BE2C (cell line): Measurements from ENCODE around the gene PROK2.

Source experiments
- DNase-seq: peaks from one replicate; pipeline ENCODE4 v3.0.0-alpha.2; 2020
- H3K27me3 ChIP-seq: fragments of 250-450 bp; sonication (Bioruptor Pico); 2 replicates; pipeline ENCODE4 v1.5.1; 2020; ENCODE audit warnings: mild to moderate bottlenecking
- H3K36me3 ChIP-seq: fragments of 250-450 bp; sonication (Bioruptor Pico); 2 replicates; pipeline ENCODE4 v1.5.1; 2020; ENCODE audit warnings: mild to moderate bottlenecking
- H3K4me1 ChIP-seq: fragments of 250-450 bp; sonication (Bioruptor Pico); 2 replicates; pipeline ENCODE4 v1.5.1; 2020
- H3K4me3 ChIP-seq: 2 replicates; pipeline ENCODE4 v1.5.1; 2011; ENCODE audit warnings: low read depth, low read length
- H3K9me3 ChIP-seq: fragments of 250-450 bp; sonication (Bioruptor Pico); 2 replicates; pipeline ENCODE4 v1.5.1; 2020
- TF ChIP-seq, protein P1 (sequence below): IDR thresholded peaks from 2 replicates; pipeline ENCODE4 v1.5.1; 2012; ENCODE audit warnings: mild to moderate bottlenecking, low read depth, low read length

The PROK2 gene

DNA sequence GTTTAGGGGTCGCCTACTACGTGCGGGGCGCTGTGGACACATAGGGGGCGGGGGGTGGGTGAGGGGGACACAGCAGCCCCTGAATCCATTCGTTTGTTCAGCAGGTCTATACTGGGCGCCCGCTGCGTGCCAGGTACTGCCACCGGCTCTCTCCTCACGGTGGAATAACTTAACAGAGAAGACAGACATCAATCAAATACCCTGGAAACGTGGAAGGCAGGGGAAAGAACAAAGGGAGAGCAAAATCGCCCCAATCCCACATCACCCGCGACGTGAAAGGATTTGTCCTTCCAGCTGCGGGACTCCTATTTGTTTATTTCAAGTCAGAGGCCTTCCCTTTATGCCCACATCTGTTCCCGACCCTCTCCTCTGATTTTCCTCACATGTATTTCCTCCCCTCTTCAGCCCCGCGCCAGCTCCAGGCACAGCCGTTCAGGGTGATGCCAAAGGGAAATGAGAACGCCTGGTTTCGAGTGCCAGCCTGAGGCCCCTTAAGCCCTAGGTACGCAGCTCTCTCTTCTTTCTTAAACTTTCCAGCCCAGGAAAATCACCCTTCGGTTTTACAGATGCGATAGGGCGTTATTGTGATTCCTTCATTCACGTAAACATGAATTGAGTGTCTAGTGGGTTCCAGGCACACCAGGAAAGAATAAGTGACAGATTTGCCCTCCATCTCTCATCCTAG lies 726 bp upstream of the PROK2 start:
- Histone ChIP-seq H3K9me3 (no peaks in the 10 kb centered on the region), H3K4me3 (no peak overlapping the region), H3K36me3 (no peaks in the 10 kb centered on the region), H3K27me3 (peaks cover 40% of the 10 kb centered on the region), H3K4me1 (0 out of 2 replicates have a peak, but pooled peaks cover 4% of the 10 kb centered on the region)
- TF ChIP-seq, protein P1, sequence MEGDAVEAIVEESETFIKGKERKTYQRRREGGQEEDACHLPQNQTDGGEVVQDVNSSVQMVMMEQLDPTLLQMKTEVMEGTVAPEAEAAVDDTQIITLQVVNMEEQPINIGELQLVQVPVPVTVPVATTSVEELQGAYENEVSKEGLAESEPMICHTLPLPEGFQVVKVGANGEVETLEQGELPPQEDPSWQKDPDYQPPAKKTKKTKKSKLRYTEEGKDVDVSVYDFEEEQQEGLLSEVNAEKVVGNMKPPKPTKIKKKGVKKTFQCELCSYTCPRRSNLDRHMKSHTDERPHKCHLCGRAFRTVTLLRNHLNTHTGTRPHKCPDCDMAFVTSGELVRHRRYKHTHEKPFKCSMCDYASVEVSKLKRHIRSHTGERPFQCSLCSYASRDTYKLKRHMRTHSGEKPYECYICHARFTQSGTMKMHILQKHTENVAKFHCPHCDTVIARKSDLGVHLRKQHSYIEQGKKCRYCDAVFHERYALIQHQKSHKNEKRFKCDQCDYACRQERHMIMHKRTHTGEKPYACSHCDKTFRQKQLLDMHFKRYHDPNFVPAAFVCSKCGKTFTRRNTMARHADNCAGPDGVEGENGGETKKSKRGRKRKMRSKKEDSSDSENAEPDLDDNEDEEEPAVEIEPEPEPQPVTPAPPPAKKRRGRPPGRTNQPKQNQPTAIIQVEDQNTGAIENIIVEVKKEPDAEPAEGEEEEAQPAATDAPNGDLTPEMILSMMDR, result no peak
- no peak for DNase-seq

DNA sequence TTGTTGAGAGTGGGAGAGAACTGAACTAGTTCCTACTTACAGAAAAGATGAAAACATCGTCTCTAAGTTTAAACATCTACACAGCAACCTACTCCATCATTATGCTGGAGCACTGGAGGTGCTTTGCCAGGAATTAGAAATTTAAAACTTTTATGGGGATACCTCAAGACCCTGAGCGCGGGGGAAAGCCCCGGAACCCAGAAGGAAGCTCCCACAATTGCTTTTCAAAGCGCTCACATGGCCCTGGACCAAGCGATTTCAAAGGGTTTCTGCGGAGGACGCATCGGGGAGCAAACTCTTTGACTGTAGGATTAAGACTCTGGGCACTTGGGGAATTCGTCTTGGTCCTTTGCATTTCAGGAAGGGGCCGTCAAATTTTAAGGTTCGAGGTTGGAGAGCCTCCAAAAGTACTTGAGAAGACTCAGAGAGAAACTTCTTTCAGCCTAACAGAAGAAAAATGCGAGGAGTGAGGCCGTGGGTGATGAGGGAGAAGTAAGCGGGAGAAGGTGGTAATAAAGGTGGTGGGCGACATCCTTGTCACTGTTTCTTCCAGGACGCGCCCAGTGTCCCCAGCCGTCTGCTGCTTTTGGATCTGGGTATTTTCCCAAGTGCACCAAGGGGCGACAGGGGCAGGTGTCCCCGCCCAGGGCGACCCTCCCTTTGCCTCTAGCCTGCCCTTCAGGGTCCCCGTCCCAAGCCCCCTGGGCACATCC lies 591 bp downstream of the PROK2 start:
- peak overlapping the region; percentile 40 for H3K4me3 ChIP-seq
- DNase-seq, result no peak

DNA sequence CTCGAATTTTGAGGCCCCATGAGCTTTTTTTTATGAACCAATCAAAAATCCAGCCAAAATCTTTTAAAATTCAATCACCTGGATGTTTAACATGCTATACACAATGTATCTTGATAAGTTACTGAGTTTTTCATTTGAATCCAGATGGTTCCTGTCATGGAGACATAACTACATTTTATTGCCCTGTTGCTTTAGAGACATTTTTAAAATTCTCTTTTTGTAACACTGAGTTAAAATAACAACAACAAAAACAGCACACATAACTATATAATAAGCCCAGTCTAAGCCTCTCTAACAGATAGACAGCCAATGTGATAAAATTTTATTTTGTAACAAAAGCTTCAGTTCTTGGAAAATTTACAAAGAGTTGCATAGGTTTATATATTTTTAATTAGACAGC lies 1.8 kb downstream of the PROK2 start:
- Histone ChIP-seq H3K4me3 (no peak overlapping the region), H3K9me3 (no peaks in the 10 kb centered on the region), H3K36me3 (no peaks in the 10 kb centered on the region), H3K27me3 (peaks cover 40% of the 10 kb centered on the region), H3K4me1 (0 out of 2 replicates have a peak, but pooled peaks cover 4% of the 10 kb centered on the region)
- TF ChIP-seq, protein P1, result no peak
- DNase-seq, result no peak

More for the DNA sequence above, 591 bp downstream of the PROK2 start:
- TF ChIP-seq, protein P1, result no peak
- Histone ChIP-seq H3K9me3 (no peaks in the 10 kb centered on the region), H3K4me1 (0 out of 2 replicates have a peak, but pooled peaks cover 4% of the 10 kb centered on the region), H3K27me3 (peaks cover 40% of the 10 kb centered on the region), H3K36me3 (no peaks in the 10 kb centered on the region)

DNA sequence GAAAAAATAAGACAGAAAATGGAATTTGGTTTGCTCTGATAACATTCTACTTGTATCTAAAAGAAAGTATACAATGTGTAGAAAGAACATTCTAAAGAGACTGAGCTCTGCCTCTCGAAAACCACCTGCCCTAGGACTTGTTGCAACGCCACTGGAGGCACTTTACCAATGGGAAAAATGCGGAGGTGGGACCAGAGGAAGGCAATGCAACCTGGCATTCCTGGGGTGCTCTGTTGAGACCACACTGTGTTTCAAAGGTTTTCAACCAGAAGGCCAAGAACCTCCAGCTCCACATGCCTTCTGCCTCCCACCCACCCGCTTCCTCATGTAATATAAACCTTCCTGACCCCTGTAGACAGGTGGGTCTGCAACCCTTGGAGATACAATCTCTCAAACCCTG lies 4.5 kb downstream of the PROK2 start:
- no peak overlapping the region for H3K4me3 ChIP-seq
- H3K36me3 ChIP-seq, result no peaks in the 10 kb centered on the region
- DNase-seq, result no peak
- H3K27me3 ChIP-seq, result peaks cover 29% of the 10 kb centered on the region
- TF ChIP-seq, protein P1, result no peak
- no peaks in the 10 kb centered on the region for H3K4me1 ChIP-seq
- no peaks in the 10 kb centered on the region for H3K9me3 ChIP-seq

DNA sequence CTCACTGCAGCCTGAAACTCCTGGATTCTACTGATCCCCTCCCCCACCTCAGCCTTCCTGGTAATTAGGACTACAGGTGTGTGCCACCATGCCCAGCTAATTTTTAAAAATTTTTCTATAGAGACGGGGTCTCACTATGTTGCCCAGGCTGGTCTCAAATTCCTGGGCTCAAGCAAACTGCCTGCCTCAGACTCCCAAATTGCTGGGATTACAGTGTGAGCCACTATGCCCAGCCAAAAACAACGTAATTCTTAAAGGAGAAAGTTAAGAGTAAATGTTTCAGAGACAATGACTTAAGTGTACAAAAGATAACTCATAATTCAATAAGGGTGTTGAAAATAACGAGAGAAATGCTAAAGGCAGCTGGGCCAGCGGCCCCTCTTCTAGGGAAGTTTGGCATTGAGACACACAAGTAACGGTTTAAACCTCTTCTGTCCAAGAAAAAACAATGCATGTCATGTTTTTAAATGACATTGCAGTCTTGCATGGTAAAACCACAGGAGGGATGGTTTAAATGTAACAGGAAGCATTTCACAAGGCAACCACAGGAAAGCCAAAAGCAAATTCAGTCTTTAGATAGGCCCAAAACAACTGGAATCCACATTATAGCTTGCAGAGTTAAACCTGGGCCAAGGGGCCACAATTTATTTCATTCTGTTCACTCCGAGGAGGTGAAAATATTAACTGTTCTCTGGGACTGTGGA lies 5.1 kb downstream of the PROK2 start:
- TF ChIP-seq, protein P1, result no peak
- H3K36me3 ChIP-seq, result no peaks in the 10 kb centered on the region
- no peaks in the 10 kb centered on the region for H3K4me1 ChIP-seq
- no peak overlapping the region for H3K4me3 ChIP-seq
- H3K27me3 ChIP-seq, result peaks cover 23% of the 10 kb centered on the region
- no peaks in the 10 kb centered on the region for H3K9me3 ChIP-seq
- no peak for DNase-seq
